Measurements from ENCODE around the gene ARFGEF2. TPM values are rescaled to one million over a fixed set of nuclear protein-coding genes. Genes with fewer than 3 reads are reported as not detected.
"Not testable (repeated sequence)": the region's sequence is repeated elsewhere in the genome, so short reads cannot be mapped to it uniquely, and the experiment has no call there.

ARFGEF2 gene
- total and polyA plus RNA-seq, 5 donors from 2014 or later = 6.8 to 22.1 (median 7.7) TPM

- no peak for ATAC-seq (ENCODE audit: low read depth in 2 of 2)
- Mint-ChIP-seq H3K4me3 (no peak overlapping the region), H3K4me1 (no peaks in the 10 kb centered on the region), H3K27ac (no peak overlapping the region), H3K9me3 (no peaks in the 10 kb centered on the region), H3K27me3 (no peaks in the 10 kb centered on the region), H3K36me3 (peaks cover 58% of the 10 kb centered on the region)
- Histone ChIP-seq H3K27ac (ENCODE audit: insufficient read depth, low read length, poor library complexity, severe bottlenecking) (no peak overlapping the region), H3K9me3 (ENCODE audit: control insufficient read depth in 2 of 2, low read length in 2 of 2) (no peaks in the 10 kb centered on the region), H3K27me3 (ENCODE audit: control insufficient read depth, insufficient read depth, low read length) (no peaks in the 10 kb centered on the region), H3K4me1 (ENCODE audit: control insufficient read depth, insufficient read depth, low read length, poor library complexity, severe bottlenecking) (no peaks in the 10 kb centered on the region), H3K36me3 (ENCODE audit: control insufficient read depth, insufficient read depth, low read length) (peaks cover 60% of the 10 kb centered on the region), H3K4me3 (ENCODE audit: low read depth, low read length) (no peak overlapping the region)
- no peak for DNase-seq
These were observed 50.4 kb downstream of the ARFGEF2 start for GRCh38 chr20:48971956-48972355.

- Histone ChIP-seq H3K4me1 (ENCODE audit: control insufficient read depth, insufficient read depth, low read length, poor library complexity, severe bottlenecking) (no peaks in the 10 kb centered on the region), H3K27me3 (ENCODE audit: control insufficient read depth, insufficient read depth, low read length) (no peaks in the 10 kb centered on the region), H3K9me3 (ENCODE audit: control insufficient read depth in 2 of 2, low read length in 2 of 2) (no peaks in the 10 kb centered on the region), H3K4me3 (ENCODE audit: low read depth, low read length) (no peak overlapping the region), H3K36me3 (ENCODE audit: control insufficient read depth, insufficient read depth, low read length) (peaks cover 56% of the 10 kb centered on the region), H3K27ac (ENCODE audit: insufficient read depth, low read length, poor library complexity, severe bottlenecking) (no peak overlapping the region)
- Mint-ChIP-seq H3K9me3 (no peaks in the 10 kb centered on the region), H3K36me3 (peaks cover 62% of the 10 kb centered on the region), H3K27ac (no peak overlapping the region), H3K27me3 (no peaks in the 10 kb centered on the region), H3K4me3 (no peak overlapping the region), H3K4me1 (no peaks in the 10 kb centered on the region)
- ATAC-seq (ENCODE audit: low read depth in 2 of 2) (no peak), DNase-seq (no peak)
These were observed 51.3 kb downstream of the ARFGEF2 start for GRCh38 chr20:48972816-48973215.

- Histone ChIP-seq H3K4me1 (ENCODE audit: control insufficient read depth, insufficient read depth, low read length, poor library complexity, severe bottlenecking) (no peaks in the 10 kb centered on the region), H3K27ac (ENCODE audit: insufficient read depth, low read length, poor library complexity, severe bottlenecking) (no peak overlapping the region), H3K36me3 (ENCODE audit: control insufficient read depth, insufficient read depth, low read length) (peaks cover 37% of the 10 kb centered on the region), H3K4me3 (ENCODE audit: low read depth, low read length) (no peak overlapping the region), H3K27me3 (ENCODE audit: control insufficient read depth, insufficient read depth, low read length) (no peaks in the 10 kb centered on the region), H3K9me3 (ENCODE audit: control insufficient read depth in 2 of 2, low read length in 2 of 2) (no peaks in the 10 kb centered on the region)
- DNase-seq (no peak), ATAC-seq (ENCODE audit: low read depth in 2 of 2) (no peak)
- Mint-ChIP-seq H3K9me3 (no peaks in the 10 kb centered on the region), H3K27me3 (no peaks in the 10 kb centered on the region), H3K4me3 (no peak overlapping the region), H3K4me1 (peaks cover 0 to 6% (median 4%) of the 10 kb centered on the region in 4 donors), H3K36me3 (peaks cover 69% of the 10 kb centered on the region), H3K27ac (peak overlapping the region in 2 of 3 donors; percentile 69 to 71)
These were observed 54.4 kb downstream of the ARFGEF2 start for GRCh38 chr20:48975955-48976354.

GRCh38 chr20:48979980-48980379 lies 58.5 kb downstream of the ARFGEF2 start:
- not testable (repeated sequence) for H3K9me3 ChIP-seq (ENCODE audit: control insufficient read depth in 2 of 2, low read length in 2 of 2); H3K27me3 Mint-ChIP-seq; H3K9me3 Mint-ChIP-seq; H3K4me3 Mint-ChIP-seq; H3K27ac ChIP-seq (ENCODE audit: insufficient read depth, low read length, poor library complexity, severe bottlenecking); H3K4me3 ChIP-seq (ENCODE audit: low read depth, low read length); H3K4me1 Mint-ChIP-seq; H3K4me1 ChIP-seq (ENCODE audit: control insufficient read depth, insufficient read depth, low read length, poor library complexity, severe bottlenecking); ATAC-seq (ENCODE audit: low read depth in 2 of 2); H3K27me3 ChIP-seq (ENCODE audit: control insufficient read depth, insufficient read depth, low read length); DNase-seq
- peaks cover 80% of the 10 kb centered on the region for H3K36me3 Mint-ChIP-seq
- H3K27ac Mint-ChIP-seq = peak overlapping the region in 2 of 3 donors; percentile 22 to 85
- peaks cover 42% of the 10 kb centered on the region for H3K36me3 ChIP-seq (ENCODE audit: control insufficient read depth, insufficient read depth, low read length)

- no peaks in the 10 kb centered on the region for H3K4me1 ChIP-seq (ENCODE audit: control insufficient read depth, insufficient read depth, low read length, poor library complexity, severe bottlenecking)
- no peak overlapping the region for H3K4me3 ChIP-seq (ENCODE audit: low read depth, low read length)
- no peaks in the 10 kb centered on the region for H3K9me3 Mint-ChIP-seq
- H3K4me3 Mint-ChIP-seq = no peak overlapping the region
- no peaks in the 10 kb centered on the region for H3K27me3 ChIP-seq (ENCODE audit: control insufficient read depth, insufficient read depth, low read length)
- ATAC-seq (ENCODE audit: low read depth in 2 of 2) = no peak
- no peaks in the 10 kb centered on the region for H3K27me3 Mint-ChIP-seq
- no peak for DNase-seq
- H3K36me3 ChIP-seq (ENCODE audit: control insufficient read depth, insufficient read depth, low read length) = peaks cover 62% of the 10 kb centered on the region
- no peak overlapping the region for H3K27ac ChIP-seq (ENCODE audit: insufficient read depth, low read length, poor library complexity, severe bottlenecking)
- no peaks in the 10 kb centered on the region for H3K9me3 ChIP-seq (ENCODE audit: control insufficient read depth in 2 of 2, low read length in 2 of 2)
- peak overlapping the region in 1 of 3 donors; percentile 18 for H3K27ac Mint-ChIP-seq
- peaks cover 82% of the 10 kb centered on the region for H3K36me3 Mint-ChIP-seq
- peaks cover 0 to 10% (median 6%) of the 10 kb centered on the region in 4 donors for H3K4me1 Mint-ChIP-seq
These were observed 62.2 kb downstream of the ARFGEF2 start for GRCh38 chr20:48983423-48984400.

GRCh38 chr20:48984575-48985219 lies 63.2 kb downstream of the ARFGEF2 start:
- H3K36me3 ChIP-seq (ENCODE audit: control insufficient read depth, insufficient read depth, low read length) = peaks cover 69% of the 10 kb centered on the region
- Mint-ChIP-seq H3K36me3 (peaks cover 78% of the 10 kb centered on the region), H3K27ac (peak overlapping the region in 2 of 3 donors; percentile 20 to 46), H3K27me3 (no peaks in the 10 kb centered on the region), H3K4me3 (no peak overlapping the region), H3K9me3 (no peaks in the 10 kb centered on the region), H3K4me1 (peaks cover 0 to 10% (median 6%) of the 10 kb centered on the region in 4 donors)
- no peaks in the 10 kb centered on the region for H3K27me3 ChIP-seq (ENCODE audit: control insufficient read depth, insufficient read depth, low read length)
- no peak overlapping the region for H3K27ac ChIP-seq (ENCODE audit: insufficient read depth, low read length, poor library complexity, severe bottlenecking)
- DNase-seq (no peak), ATAC-seq (ENCODE audit: low read depth in 2 of 2) (no peak)
- H3K9me3 ChIP-seq (ENCODE audit: control insufficient read depth in 2 of 2, low read length in 2 of 2) = no peaks in the 10 kb centered on the region
- H3K4me3 ChIP-seq (ENCODE audit: low read depth, low read length) = no peak overlapping the region
- no peaks in the 10 kb centered on the region for H3K4me1 ChIP-seq (ENCODE audit: control insufficient read depth, insufficient read depth, low read length, poor library complexity, severe bottlenecking)

GRCh38 chr20:48986899-48987298 lies 65.4 kb downstream of the ARFGEF2 start:
- ATAC-seq (ENCODE audit: low read depth in 2 of 2) = no peak
- no peaks in the 10 kb centered on the region for H3K27me3 ChIP-seq (ENCODE audit: control insufficient read depth, insufficient read depth, low read length)
- no peaks in the 10 kb centered on the region for H3K27me3 Mint-ChIP-seq
- no peak overlapping the region for H3K4me3 ChIP-seq (ENCODE audit: low read depth, low read length)
- H3K27ac ChIP-seq (ENCODE audit: insufficient read depth, low read length, poor library complexity, severe bottlenecking) = no peak overlapping the region
- no peaks in the 10 kb centered on the region for H3K9me3 ChIP-seq (ENCODE audit: control insufficient read depth in 2 of 2, low read length in 2 of 2)
- H3K36me3 Mint-ChIP-seq = peaks cover 73% of the 10 kb centered on the region
- no peak overlapping the region for H3K4me3 Mint-ChIP-seq
- H3K9me3 Mint-ChIP-seq = no peaks in the 10 kb centered on the region
- H3K4me1 ChIP-seq (ENCODE audit: control insufficient read depth, insufficient read depth, low read length, poor library complexity, severe bottlenecking) = no peaks in the 10 kb centered on the region
- peaks cover 90% of the 10 kb centered on the region for H3K36me3 ChIP-seq (ENCODE audit: control insufficient read depth, insufficient read depth, low read length)
- DNase-seq = no peak
- peaks cover 0 to 7% (median 0%) of the 10 kb centered on the region in 4 donors for H3K4me1 Mint-ChIP-seq
- no peak overlapping the region for H3K27ac Mint-ChIP-seq
